Duodenal mucosa (tissue), 2 donors: ENCODE measurements around the gene KRTAP5-10.
"Not testable (repeated sequence)": the region's sequence is repeated elsewhere in the genome, so short reads cannot be mapped to it uniquely, and the experiment has no call there.

ENCODE experiments used
- H3K27ac ChIP-seq: one replicate; pipeline ENCODE4 v1.7.0; 2013; ENCODE audit warnings: low read depth, low read length
- H3K27me3 ChIP-seq, 2 donors: one replicate each; pipeline ENCODE4 v1.7.0; 2013; ENCODE audit warnings: low read length in 2 of 2, control low read depth in 1 of 2; ENCODE audit not compliant: insufficient read depth in 2 of 2, control insufficient read depth in 1 of 2
- H3K36me3 ChIP-seq, 2 donors: one replicate each; pipeline ENCODE4 v1.7.0; 2013; ENCODE audit warnings: low read length in 2 of 2, control low read depth in 1 of 2; ENCODE audit not compliant: insufficient read depth in 2 of 2, control insufficient read depth in 1 of 2
- H3K4me1 ChIP-seq, 2 donors: one replicate each; pipeline ENCODE4 v1.7.0; 2013; ENCODE audit warnings: low read length in 2 of 2, control low read depth in 1 of 2; ENCODE audit not compliant: insufficient read depth in 2 of 2, control insufficient read depth in 1 of 2
- H3K4me3 ChIP-seq, 2 donors: one replicate each; pipeline ENCODE4 v1.7.0; 2013; ENCODE audit warnings: low read length in 2 of 2, low read depth in 1 of 2
- H3K9ac ChIP-seq, 2 donors: one replicate each; pipeline ENCODE4 v1.7.0; 2013; ENCODE audit warnings: low read length in 2 of 2, low read depth in 1 of 2
- H3K9me3 ChIP-seq, 2 donors: one replicate each; pipeline ENCODE4 v1.7.0; 2013; ENCODE audit warnings: low read length in 2 of 2, control low read depth in 1 of 2; ENCODE audit not compliant: control insufficient read depth in 1 of 2

Gene KRTAP5-10

GRCh38 chr11:71557257-71557656 lies 8.1 kb upstream of the KRTAP5-10 start:
- no peak overlapping the region for H3K4me3 ChIP-seq
- H3K27me3 ChIP-seq = no peaks in the 10 kb centered on the region
- H3K9ac ChIP-seq = no peak overlapping the region
- no peaks in the 10 kb centered on the region for H3K9me3 ChIP-seq
- no peak overlapping the region for H3K27ac ChIP-seq
- H3K4me1 ChIP-seq = no peaks in the 10 kb centered on the region
- H3K36me3 ChIP-seq = no peaks in the 10 kb centered on the region

- H3K27ac ChIP-seq = no peak overlapping the region
- no peaks in the 10 kb centered on the region for H3K9me3 ChIP-seq
- no peaks in the 10 kb centered on the region for H3K4me1 ChIP-seq
- no peak overlapping the region for H3K4me3 ChIP-seq
- no peak overlapping the region for H3K9ac ChIP-seq
- no peaks in the 10 kb centered on the region for H3K36me3 ChIP-seq
- H3K27me3 ChIP-seq = peaks cover 5 to 7% of the 10 kb centered on the region in 2 donors
Observed at GRCh38 chr11:71558996-71559395, 6.4 kb upstream of the KRTAP5-10 start.

- Histone ChIP-seq H3K36me3 (no peaks in the 10 kb centered on the region), H3K27me3 (peaks cover 5 to 7% of the 10 kb centered on the region in 2 donors), H3K27ac (no peak overlapping the region)
Observed at GRCh38 chr11:71562120-71562519, 3.2 kb upstream of the KRTAP5-10 start.

GRCh38 chr11:71563406-71563805 lies 2.0 kb upstream of the KRTAP5-10 start:
- no peaks in the 10 kb centered on the region for H3K4me1 ChIP-seq
- H3K4me3 ChIP-seq = no peak overlapping the region
- H3K27me3 ChIP-seq = peaks cover 5 to 7% of the 10 kb centered on the region in 2 donors
- no peaks in the 10 kb centered on the region for H3K9me3 ChIP-seq
- no peaks in the 10 kb centered on the region for H3K36me3 ChIP-seq
- H3K9ac ChIP-seq = no peak overlapping the region
- H3K27ac ChIP-seq = no peak overlapping the region

More at GRCh38 chr11:71562120-71562519, 3.2 kb upstream of the KRTAP5-10 start:
- no peak overlapping the region for H3K9ac ChIP-seq
- no peaks in the 10 kb centered on the region for H3K4me1 ChIP-seq
- no peaks in the 10 kb centered on the region for H3K9me3 ChIP-seq
- no peak overlapping the region for H3K4me3 ChIP-seq

- H3K36me3 ChIP-seq = no peaks in the 10 kb centered on the region
- H3K4me3 ChIP-seq = no peak overlapping the region
- H3K9ac ChIP-seq = no peak overlapping the region
- peaks cover 5 to 7% of the 10 kb centered on the region in 2 donors for H3K27me3 ChIP-seq
- no peak overlapping the region for H3K27ac ChIP-seq
- no peaks in the 10 kb centered on the region for H3K4me1 ChIP-seq
- H3K9me3 ChIP-seq = no peaks in the 10 kb centered on the region
Observed at GRCh38 chr11:71564430-71564829, 933 bp upstream of the KRTAP5-10 start.

- H3K9ac ChIP-seq = no peak overlapping the region
- H3K27ac ChIP-seq = no peak overlapping the region
- peaks cover 5 to 10% of the 10 kb centered on the region in 2 donors for H3K27me3 ChIP-seq
- no peaks in the 10 kb centered on the region for H3K9me3 ChIP-seq
- H3K4me1 ChIP-seq = no peaks in the 10 kb centered on the region
- no peak overlapping the region for H3K4me3 ChIP-seq
- no peaks in the 10 kb centered on the region for H3K36me3 ChIP-seq
Observed at GRCh38 chr11:71566081-71566620, 788 bp downstream of the KRTAP5-10 start.

- H3K4me3 ChIP-seq, H3K36me3 ChIP-seq, H3K4me1 ChIP-seq, H3K27ac ChIP-seq, H3K9me3 ChIP-seq, H3K9ac ChIP-seq: not testable (repeated sequence)
- peaks cover 5 to 10% of the 10 kb centered on the region in 2 donors for H3K27me3 ChIP-seq
Observed at GRCh38 chr11:71566626-71567599, 1.6 kb downstream of the KRTAP5-10 start.

GRCh38 chr11:71567633-71568032 lies 2.3 kb downstream of the KRTAP5-10 start:
- H3K4me3 ChIP-seq, H3K4me1 ChIP-seq, H3K27ac ChIP-seq, H3K36me3 ChIP-seq, H3K9me3 ChIP-seq, H3K9ac ChIP-seq: not testable (repeated sequence)
- H3K27me3 ChIP-seq = peaks cover 5 to 10% of the 10 kb centered on the region in 2 donors

- H3K9ac ChIP-seq = no peak overlapping the region
- H3K27ac ChIP-seq = no peak overlapping the region
- no peaks in the 10 kb centered on the region for H3K9me3 ChIP-seq
- no peaks in the 10 kb centered on the region for H3K36me3 ChIP-seq
- H3K27me3 ChIP-seq = peaks cover 0 to 3% of the 10 kb centered on the region in 2 donors
- H3K4me1 ChIP-seq = no peaks in the 10 kb centered on the region
- H3K4me3 ChIP-seq = no peak overlapping the region
Observed at GRCh38 chr11:71568704-71569349, 3.5 kb downstream of the KRTAP5-10 start.
